Measurements from ENCODE around the gene MTARC1.

- TF ChIP-seq MCM5 (IDR thresholded peaks at IDR 0.05; ENCODE audit: low read depth) (no peak), HSF4 (CRISPR knock-in tag; IDR thresholded peaks at IDR 0.05; ENCODE audit: borderline replicate concordance) (no peak), ZBTB33 (CRISPR knock-in tag; IDR thresholded peaks at IDR 0.05) (no peak), ZNF217 (CRISPR knock-in tag; IDR thresholded peaks at IDR 0.05) (no peak), TBP (optimal IDR thresholded peaks at IDR 0.05; ENCODE audit: low read depth, low read length) (no peak), CREBBP (IDR thresholded peaks at IDR 0.05; ENCODE audit: low read depth, low read length) (no peak), NFYB (IDR thresholded peaks at IDR 0.05; ENCODE audit: extremely low read depth, insufficient read length) (no peak), SIX5 (IDR thresholded peaks at IDR 0.05; ENCODE audit: borderline replicate concordance in 1 of 2, insufficient read depth in 1 of 2, low read depth in 1 of 2, low read length in 2 of 2) (no peak)
- TF ChIP-seq, protein P1, sequence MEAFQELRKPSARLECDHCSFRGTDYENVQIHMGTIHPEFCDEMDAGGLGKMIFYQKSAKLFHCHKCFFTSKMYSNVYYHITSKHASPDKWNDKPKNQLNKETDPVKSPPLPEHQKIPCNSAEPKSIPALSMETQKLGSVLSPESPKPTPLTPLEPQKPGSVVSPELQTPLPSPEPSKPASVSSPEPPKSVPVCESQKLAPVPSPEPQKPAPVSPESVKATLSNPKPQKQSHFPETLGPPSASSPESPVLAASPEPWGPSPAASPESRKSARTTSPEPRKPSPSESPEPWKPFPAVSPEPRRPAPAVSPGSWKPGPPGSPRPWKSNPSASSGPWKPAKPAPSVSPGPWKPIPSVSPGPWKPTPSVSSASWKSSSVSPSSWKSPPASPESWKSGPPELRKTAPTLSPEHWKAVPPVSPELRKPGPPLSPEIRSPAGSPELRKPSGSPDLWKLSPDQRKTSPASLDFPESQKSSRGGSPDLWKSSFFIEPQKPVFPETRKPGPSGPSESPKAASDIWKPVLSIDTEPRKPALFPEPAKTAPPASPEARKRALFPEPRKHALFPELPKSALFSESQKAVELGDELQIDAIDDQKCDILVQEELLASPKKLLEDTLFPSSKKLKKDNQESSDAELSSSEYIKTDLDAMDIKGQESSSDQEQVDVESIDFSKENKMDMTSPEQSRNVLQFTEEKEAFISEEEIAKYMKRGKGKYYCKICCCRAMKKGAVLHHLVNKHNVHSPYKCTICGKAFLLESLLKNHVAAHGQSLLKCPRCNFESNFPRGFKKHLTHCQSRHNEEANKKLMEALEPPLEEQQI (IDR thresholded peaks at IDR 0.05), result no peak
- TF ChIP-seq, protein P2, sequence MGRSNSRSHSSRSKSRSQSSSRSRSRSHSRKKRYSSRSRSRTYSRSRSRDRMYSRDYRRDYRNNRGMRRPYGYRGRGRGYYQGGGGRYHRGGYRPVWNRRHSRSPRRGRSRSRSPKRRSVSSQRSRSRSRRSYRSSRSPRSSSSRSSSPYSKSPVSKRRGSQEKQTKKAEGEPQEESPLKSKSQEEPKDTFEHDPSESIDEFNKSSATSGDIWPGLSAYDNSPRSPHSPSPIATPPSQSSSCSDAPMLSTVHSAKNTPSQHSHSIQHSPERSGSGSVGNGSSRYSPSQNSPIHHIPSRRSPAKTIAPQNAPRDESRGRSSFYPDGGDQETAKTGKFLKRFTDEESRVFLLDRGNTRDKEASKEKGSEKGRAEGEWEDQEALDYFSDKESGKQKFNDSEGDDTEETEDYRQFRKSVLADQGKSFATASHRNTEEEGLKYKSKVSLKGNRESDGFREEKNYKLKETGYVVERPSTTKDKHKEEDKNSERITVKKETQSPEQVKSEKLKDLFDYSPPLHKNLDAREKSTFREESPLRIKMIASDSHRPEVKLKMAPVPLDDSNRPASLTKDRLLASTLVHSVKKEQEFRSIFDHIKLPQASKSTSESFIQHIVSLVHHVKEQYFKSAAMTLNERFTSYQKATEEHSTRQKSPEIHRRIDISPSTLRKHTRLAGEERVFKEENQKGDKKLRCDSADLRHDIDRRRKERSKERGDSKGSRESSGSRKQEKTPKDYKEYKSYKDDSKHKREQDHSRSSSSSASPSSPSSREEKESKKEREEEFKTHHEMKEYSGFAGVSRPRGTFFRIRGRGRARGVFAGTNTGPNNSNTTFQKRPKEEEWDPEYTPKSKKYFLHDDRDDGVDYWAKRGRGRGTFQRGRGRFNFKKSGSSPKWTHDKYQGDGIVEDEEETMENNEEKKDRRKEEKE (IDR thresholded peaks at IDR 0.05; ENCODE audit: borderline replicate concordance in 1 of 2, control insufficient read depth in 1 of 2, low read depth in 2 of 2, low read length in 1 of 2), result no peak
- TF ChIP-seq, protein P3, sequence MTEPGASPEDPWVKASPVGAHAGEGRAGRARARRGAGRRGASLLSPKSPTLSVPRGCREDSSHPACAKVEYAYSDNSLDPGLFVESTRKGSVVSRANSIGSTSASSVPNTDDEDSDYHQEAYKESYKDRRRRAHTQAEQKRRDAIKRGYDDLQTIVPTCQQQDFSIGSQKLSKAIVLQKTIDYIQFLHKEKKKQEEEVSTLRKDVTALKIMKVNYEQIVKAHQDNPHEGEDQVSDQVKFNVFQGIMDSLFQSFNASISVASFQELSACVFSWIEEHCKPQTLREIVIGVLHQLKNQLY (CRISPR knock-in tag; conservative IDR thresholded peaks at IDR 0.05), result no peak
These were observed 5.2 kb downstream of the MTARC1 start for GRCh38 chr1:220791956-220792355.
